GM10248 (cell line): ENCODE results near the gene PRR23E.

Experiments
- CTCF ChIA-PET: fragments of 300-600 bp; sonication (Branson Sonifier 250); formaldehyde crosslinking; extraction: SDS; loops from one replicate; lab custom pipeline; 2021; ENCODE audit warnings: antibody characterized with exemption; lab: Yijun Ruan, JAX
- POLR2A ChIA-PET: fragments of 350-650 bp; sonication (Branson Sonifier 250); formaldehyde crosslinking; extraction: SDS; loops from one replicate; lab custom pipeline; 2020; ENCODE audit warnings: antibody characterized with exemption; lab: Yijun Ruan, JAX
- DNase-seq: peaks from one replicate; pipeline ENCODE4 v3.0.0; 2012; ENCODE audit errors: extremely low spot score
- CTCF ChIP-seq: IDR thresholded peaks from 2 replicates; pipeline ENCODE4 v1.5.1; 2012; ENCODE audit warnings: mild to moderate bottlenecking, low read depth; ENCODE audit errors: extremely low read depth, missing control alignments, control extremely low read depth

PRR23E gene

GRCh38 chr3:127210654-127210943 lies 17.7 kb downstream of the PRR23E start:
- POLR2A ChIA-PET, result no interaction called here

GRCh38 chr3:127211118-127212060 lies 18.5 kb downstream of the PRR23E start:
- ChIA-PET CTCF (interaction anchor here (0.9 to 1.2 kb wide), 3 partner anchors 9 to 12 kb away, joined by 3 read pairs; no protein-coding TSS in a partner anchor), POLR2A (no interaction called here)
- TF ChIP-seq CTCF, result no peak
- peak; percentile 2 for DNase-seq

More at GRCh38 chr3:127210654-127210943, 17.7 kb downstream of the PRR23E start:
- CTCF ChIA-PET, result interaction anchor here (0.9 kb wide), 1 partner anchor 13 kb away, joined by 3 read pairs; no protein-coding TSS in a partner anchor
- no peak for DNase-seq
- TF ChIP-seq CTCF, result no peak

GRCh38 chr3:127212231-127212630 lies 19.3 kb downstream of the PRR23E start:
- no peak for TF ChIP-seq CTCF
- ChIA-PET CTCF (interaction anchor here (1.2 kb wide), 2 partner anchors 8 to 10 kb away, joined by 3 read pairs; no protein-coding TSS in a partner anchor), POLR2A (no interaction called here)
- peak; percentile 3 for DNase-seq

GRCh38 chr3:127212711-127213110 lies 19.8 kb downstream of the PRR23E start:
- DNase-seq, result no peak
- POLR2A ChIA-PET, result no interaction called here
- TF ChIP-seq CTCF, result no peak
- CTCF ChIA-PET, result interaction anchor here (1.2 kb wide), 1 partner anchor 10 kb away, joined by 3 read pairs; no protein-coding TSS in a partner anchor

- ChIA-PET POLR2A (no interaction called here), CTCF (no interaction called here)
- no peak for DNase-seq
- TF ChIP-seq CTCF, result no peak
These were observed 20.5 kb downstream of the PRR23E start for GRCh38 chr3:127213381-127213918.

GRCh38 chr3:127214975-127215374 lies 22.0 kb downstream of the PRR23E start:
- POLR2A ChIA-PET, result no interaction called here
- no peak for DNase-seq
- TF ChIP-seq CTCF, result no peak
- CTCF ChIA-PET, result no interaction called here
